ENCODE data around the gene GPER1.
A peak's percentile ranks its signal among the peaks of the same experiment; 100 is the strongest.

GRCh38 chr7:1086588-1087464 is 1.1 kb upstream of the GPER1 start:
- TF ChIP-seq CTCF (IDR thresholded peaks at IDR 0.05) (peak; percentile 75 to 96 (median 86)), POLR2A (IDR thresholded peaks at IDR 0.05) (no peak)
